ENCODE measurements around the gene TUBGCP2.

TUBGCP2 gene

GRCh38 chr10:133236401-133237240, 72.1 kb downstream of the TUBGCP2 start (continued):
- TF ChIP-seq, protein P1, sequence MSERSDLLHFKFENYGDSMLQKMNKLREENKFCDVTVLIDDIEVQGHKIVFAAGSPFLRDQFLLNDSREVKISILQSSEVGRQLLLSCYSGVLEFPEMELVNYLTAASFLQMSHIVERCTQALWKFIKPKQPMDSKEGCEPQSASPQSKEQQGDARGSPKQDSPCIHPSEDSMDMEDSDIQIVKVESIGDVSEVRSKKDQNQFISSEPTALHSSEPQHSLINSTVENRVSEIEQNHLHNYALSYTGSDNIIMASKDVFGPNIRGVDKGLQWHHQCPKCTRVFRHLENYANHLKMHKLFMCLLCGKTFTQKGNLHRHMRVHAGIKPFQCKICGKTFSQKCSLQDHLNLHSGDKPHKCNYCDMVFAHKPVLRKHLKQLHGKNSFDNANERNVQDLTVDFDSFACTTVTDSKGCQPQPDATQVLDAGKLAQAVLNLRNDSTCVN (tag by site-specific recombination; optimal IDR thresholded peaks at IDR 0.05): no peak
- no peak for TF ChIP-seq ZNF548 (tag by site-specific recombination; IDR thresholded peaks at IDR 0.05)
- no peak for TF ChIP-seq ZBTB8A (tag by site-specific recombination; IDR thresholded peaks at IDR 0.05)
- TF ChIP-seq ZNF670 (tag by site-specific recombination; IDR thresholded peaks at IDR 0.05; ENCODE audit: low read depth): no peak
- no peak for TF ChIP-seq ZNF549 (tag by site-specific recombination; IDR thresholded peaks at IDR 0.05)
- TF ChIP-seq ZNF664 (tag by site-specific recombination; IDR thresholded peaks at IDR 0.05): no peak
- no peak for TF ChIP-seq WT1 (tag by site-specific recombination; IDR thresholded peaks at IDR 0.05)
- no peak for TF ChIP-seq ZNF423 (tag by site-specific recombination; IDR thresholded peaks at IDR 0.05)

- ChIA-PET POLR2A (no interaction called here), CTCF (no interaction called here)
- H3K4me3 ChIP-seq (ENCODE audit: low read depth, low read length): no peak overlapping the region
- no peak overlapping the region for H3K27ac ChIP-seq (ENCODE audit: extremely low read depth, low read depth, low read length)
- H3K36me3 ChIP-seq (ENCODE audit: control insufficient read depth in 2 of 2, insufficient read depth in 1 of 2, low read length in 2 of 2): no peaks in the 10 kb centered on the region
- no peaks in the 10 kb centered on the region for H3K4me1 ChIP-seq (ENCODE audit: control insufficient read depth, insufficient read depth, low read length)
- H3K9me3 ChIP-seq (ENCODE audit: control insufficient read depth, insufficient read depth, low read depth, low read length): no peaks in the 10 kb centered on the region
- TF ChIP-seq ZFHX2 (tag by site-specific recombination; conservative IDR thresholded peaks at IDR 0.05) (no peak), GLI4 (tag by site-specific recombination; IDR thresholded peaks at IDR 0.05) (no peak), ZNF629 (tag by site-specific recombination; IDR thresholded peaks at IDR 0.05) (no peak), ZNF449 (tag by site-specific recombination; IDR thresholded peaks at IDR 0.05) (no peak), HOXA7 (CRISPR knock-in tag; IDR thresholded peaks at IDR 0.05; ENCODE audit: borderline replicate concordance) (no peak), YY2 (tag by site-specific recombination; IDR thresholded peaks at IDR 0.05) (no peak)
Observed at GRCh38 chr10:133235932-133236331, 72.7 kb downstream of the TUBGCP2 start.

DNA sequence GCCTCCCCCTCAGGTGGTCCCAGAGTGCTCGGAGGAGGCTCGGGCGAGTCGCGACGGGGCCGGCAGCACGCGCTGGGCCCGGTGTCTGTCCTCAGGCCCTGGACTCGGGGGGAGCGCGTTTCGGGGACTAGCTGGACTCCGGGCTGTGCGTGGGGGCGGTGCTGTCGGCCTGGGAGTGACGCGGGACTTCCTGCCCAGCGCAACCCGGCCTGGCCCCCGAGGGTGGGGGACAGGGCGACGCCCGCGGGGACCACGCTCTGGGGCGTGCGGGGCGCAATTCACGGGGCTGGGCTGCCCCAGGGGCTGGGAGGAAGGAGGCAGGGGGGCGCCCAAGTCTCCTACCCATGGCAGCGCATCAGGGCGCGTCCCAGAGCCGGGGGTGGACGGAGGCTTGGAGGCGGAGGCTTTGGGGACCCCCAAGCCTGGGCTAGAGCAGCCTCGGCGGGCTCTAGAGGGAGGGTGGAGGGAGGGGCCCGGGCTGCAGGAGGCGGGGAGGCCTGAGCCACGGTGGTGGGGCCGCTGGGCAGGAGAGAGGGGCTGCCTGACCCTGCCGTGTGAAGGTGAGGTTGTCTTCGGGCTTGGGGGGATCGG, 73.3 kb downstream of the TUBGCP2 start:
- Histone ChIP-seq H3K27ac (ENCODE audit: extremely low read depth, low read depth, low read length) (no peak overlapping the region), H3K4me1 (ENCODE audit: control insufficient read depth, insufficient read depth, low read length) (no peaks in the 10 kb centered on the region), H3K4me3 (ENCODE audit: low read depth, low read length) (no peak overlapping the region), H3K36me3 (ENCODE audit: control insufficient read depth in 2 of 2, insufficient read depth in 1 of 2, low read length in 2 of 2) (no peaks in the 10 kb centered on the region), H3K9me3 (ENCODE audit: control insufficient read depth, insufficient read depth, low read depth, low read length) (no peaks in the 10 kb centered on the region)
- ChIA-PET POLR2A (no interaction called here), CTCF (no interaction called here)
- TF ChIP-seq ZNF48 (tag by site-specific recombination; IDR thresholded peaks at IDR 0.05) (no peak), SP2 (tag by site-specific recombination; IDR thresholded peaks at IDR 0.05) (no peak), ZNF174 (tag by site-specific recombination; IDR thresholded peaks at IDR 0.05) (no peak), ZNF362 (tag by site-specific recombination; IDR thresholded peaks at IDR 0.05) (no peak), ZNF416 (tag by site-specific recombination; IDR thresholded peaks at IDR 0.05) (no peak), RBAK (tag by site-specific recombination; IDR thresholded peaks at IDR 0.05) (no peak), ZNF560 (tag by site-specific recombination; IDR thresholded peaks at IDR 0.05; ENCODE audit: borderline replicate concordance) (no peak), ZNF221 (tag by site-specific recombination; IDR thresholded peaks at IDR 0.05; ENCODE audit: borderline replicate concordance) (no peak), ELK4 (IDR thresholded peaks at IDR 0.05; ENCODE audit: borderline replicate concordance, low read depth, low read length) (no peak), ZNF707 (tag by site-specific recombination; IDR thresholded peaks at IDR 0.05) (no peak)
- TF ChIP-seq, protein P2, sequence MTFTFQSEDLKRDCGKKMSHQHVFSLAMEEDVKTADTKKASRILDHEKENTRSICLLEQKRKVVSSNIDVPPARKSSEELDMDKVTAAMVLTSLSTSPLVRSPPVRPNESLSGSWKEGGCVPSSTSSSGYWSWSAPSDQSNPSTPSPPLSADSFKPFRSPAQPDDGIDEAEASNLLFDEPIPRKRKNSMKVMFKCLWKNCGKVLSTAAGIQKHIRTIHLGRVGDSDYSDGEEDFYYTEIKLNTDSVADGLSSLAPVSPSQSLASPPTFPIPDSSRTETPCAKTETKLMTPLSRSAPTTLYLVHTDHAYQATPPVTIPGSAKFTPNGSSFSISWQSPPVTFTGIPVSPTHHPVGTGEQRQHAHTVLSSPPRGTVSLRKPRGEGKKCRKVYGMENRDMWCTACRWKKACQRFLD (tag by site-specific recombination; IDR thresholded peaks at IDR 0.05): no peak
- TF ChIP-seq, protein P3, sequence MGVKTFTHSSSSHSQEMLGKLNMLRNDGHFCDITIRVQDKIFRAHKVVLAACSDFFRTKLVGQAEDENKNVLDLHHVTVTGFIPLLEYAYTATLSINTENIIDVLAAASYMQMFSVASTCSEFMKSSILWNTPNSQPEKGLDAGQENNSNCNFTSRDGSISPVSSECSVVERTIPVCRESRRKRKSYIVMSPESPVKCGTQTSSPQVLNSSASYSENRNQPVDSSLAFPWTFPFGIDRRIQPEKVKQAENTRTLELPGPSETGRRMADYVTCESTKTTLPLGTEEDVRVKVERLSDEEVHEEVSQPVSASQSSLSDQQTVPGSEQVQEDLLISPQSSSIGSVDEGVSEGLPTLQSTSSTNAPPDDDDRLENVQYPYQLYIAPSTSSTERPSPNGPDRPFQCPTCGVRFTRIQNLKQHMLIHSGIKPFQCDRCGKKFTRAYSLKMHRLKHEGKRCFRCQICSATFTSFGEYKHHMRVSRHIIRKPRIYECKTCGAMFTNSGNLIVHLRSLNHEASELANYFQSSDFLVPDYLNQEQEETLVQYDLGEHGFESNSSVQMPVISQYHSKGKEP (tag by site-specific recombination; IDR thresholded peaks at IDR 0.05): no peak

All from HEK293 (cell line).